SK-MEL-5 (cell line): ENCODE measurements around the gene TBC1D22A. TPM values are rescaled to one million over a fixed set of nuclear protein-coding genes. Genes with fewer than 3 reads are reported as not detected.

ENCODE experiments used
- DNase-seq: peaks from one replicate; pipeline ENCODE4 v3.0.0-alpha.2; 2016; ENCODE audit warnings: low read depth, low spot score
- in situ Hi-C: cut with HindIII; loops from 2 replicates; pipeline ENCODE4 v1.10.0; 2016; ENCODE audit warnings: low sequenced_read_pairs, high pct_unique_total_duplicates, low pct_unique_long_range_greater_than_20kb
- total RNA-seq: library from RNA; depleted of rRNA; stranded (reverse); fragments of >200 nt; shearing (Covaris generic); gene quantifications from 2 replicates; pipeline ENCODE4 v1.2.3, GENCODE V29; 2014

TBC1D22A gene
- total RNA-seq, 1 experiment from 2014 or later = 14.4 TPM

- peak; percentile 51 for DNase-seq
- in situ Hi-C loops = no loop called here
Observed at GRCh38 chr22:46763051-46763705, 728 bp downstream of the TBC1D22A start.

- in situ Hi-C loops = no loop called here
- no peak for DNase-seq
Observed at GRCh38 chr22:46764140-46764680, 1.8 kb downstream of the TBC1D22A start.

GRCh38 chr22:46764779-46765485 lies 2.5 kb downstream of the TBC1D22A start:
- in situ Hi-C loops = no loop called here
- DNase-seq = no peak

- in situ Hi-C loops = no loop called here
- DNase-seq = no peak
Observed at GRCh38 chr22:46766611-46767010, 4.2 kb downstream of the TBC1D22A start.

GRCh38 chr22:46767249-46767985 lies 5.0 kb downstream of the TBC1D22A start:
- DNase-seq = no peak
- in situ Hi-C loops = no loop called here

- DNase-seq = no peak
- in situ Hi-C loops = no loop called here
Observed at GRCh38 chr22:46769191-46769675, 6.8 kb downstream of the TBC1D22A start.

- in situ Hi-C loops = no loop called here
- no peak for DNase-seq
Observed at GRCh38 chr22:46769706-46770105, 7.3 kb downstream of the TBC1D22A start.

GRCh38 chr22:46770151-46770641 lies 7.7 kb downstream of the TBC1D22A start:
- in situ Hi-C loops = no loop called here

GRCh38 chr22:46770726-46771125 lies 8.3 kb downstream of the TBC1D22A start:
- no peak for DNase-seq
- in situ Hi-C loops = no loop called here

More at GRCh38 chr22:46770151-46770641, 7.7 kb downstream of the TBC1D22A start:
- no peak for DNase-seq

GRCh38 chr22:46773076-46773475 lies 10.6 kb downstream of the TBC1D22A start:
- in situ Hi-C loops = no loop called here
- no peak for DNase-seq

GRCh38 chr22:46774253-46774979 lies 12.0 kb downstream of the TBC1D22A start:
- DNase-seq = no peak

GRCh38 chr22:46774980-46775849 lies 12.8 kb downstream of the TBC1D22A start:
- in situ Hi-C loops = no loop called here
- DNase-seq = no peak

More at GRCh38 chr22:46774253-46774979, 12.0 kb downstream of the TBC1D22A start:
- in situ Hi-C loops = no loop called here

GRCh38 chr22:46775850-46776826 lies 13.7 kb downstream of the TBC1D22A start:
- in situ Hi-C loops = no loop called here
- no peak for DNase-seq

- no peak for DNase-seq
- in situ Hi-C loops = no loop called here
Observed at GRCh38 chr22:46776876-46777608, 14.6 kb downstream of the TBC1D22A start.

GRCh38 chr22:46777609-46777970 lies 15.1 kb downstream of the TBC1D22A start:
- in situ Hi-C loops = no loop called here
- DNase-seq = no peak
